Fibroblast of the conjunctiva (primary cell): ENCODE data around the gene ABCA6.
A peak's percentile ranks its signal among the peaks of the same experiment; 100 is the strongest.
"Not testable (repeated sequence)": the region's sequence is repeated elsewhere in the genome, so short reads cannot be mapped to it uniquely, and the experiment has no call there.

Experiments used
- DNase-seq: peaks from one replicate; pipeline ENCODE4 v3.0.0-alpha.2; 2010; ENCODE audit warnings: low read depth

ABCA6 gene

GRCh38 chr17:69141431-69142174 lies at the start of gene ABCA6:
ABCA6 (minus strand) TSS chr17:69141895; CDS start chr17:69140703, 1,192 bp downstream.
- peak; percentile 83 for DNase-seq

GRCh38 chr17:69188796-69189195 lies 47.1 kb upstream of the ABCA6 start:
- no peak for DNase-seq

- DNase-seq = no peak
These were observed 46.4 kb upstream of the ABCA6 start for GRCh38 chr17:69188064-69188463.

GRCh38 chr17:69187294-69187693 lies 45.6 kb upstream of the ABCA6 start:
- no peak for DNase-seq

- DNase-seq = peak; percentile 21
These were observed 37.7 kb upstream of the ABCA6 start for GRCh38 chr17:69179227-69179952.

- no peak for DNase-seq
These were observed 34.7 kb upstream of the ABCA6 start for GRCh38 chr17:69176457-69176795.

- DNase-seq = peak; percentile 93
These were observed 34.1 kb upstream of the ABCA6 start for GRCh38 chr17:69175625-69176456.

- DNase-seq = no peak
These were observed 33.5 kb upstream of the ABCA6 start for GRCh38 chr17:69175262-69175624.

GRCh38 chr17:69173118-69173517 lies 31.4 kb upstream of the ABCA6 start:
- no peak for DNase-seq

- DNase-seq = no peak
These were observed 28.7 kb upstream of the ABCA6 start for GRCh38 chr17:69170377-69170776.

GRCh38 chr17:69168642-69169041 lies 26.9 kb upstream of the ABCA6 start:
- DNase-seq = not testable (repeated sequence)

- DNase-seq = no peak
These were observed 25.3 kb upstream of the ABCA6 start for GRCh38 chr17:69166957-69167356.

GRCh38 chr17:69164206-69164605 lies 22.5 kb upstream of the ABCA6 start:
- no peak for DNase-seq

- DNase-seq = no peak
These were observed 17.7 kb upstream of the ABCA6 start for GRCh38 chr17:69159418-69159817.

GRCh38 chr17:69154267-69154666 lies 12.6 kb upstream of the ABCA6 start:
- no peak for DNase-seq

- no peak for DNase-seq
These were observed 8.6 kb upstream of the ABCA6 start for GRCh38 chr17:69150333-69150732.

- DNase-seq = no peak
These were observed 5.8 kb upstream of the ABCA6 start for GRCh38 chr17:69147460-69147859.

GRCh38 chr17:69144331-69145255 lies 2.9 kb upstream of the ABCA6 start:
- DNase-seq = no peak

- DNase-seq = no peak
These were observed 2.1 kb upstream of the ABCA6 start for GRCh38 chr17:69143683-69144231.

GRCh38 chr17:69143151-69143550 lies 1.5 kb upstream of the ABCA6 start:
- no peak for DNase-seq

GRCh38 chr17:69142175-69142802 lies 594 bp upstream of the ABCA6 start:
- peak; percentile 68 for DNase-seq
